SU-DHL-6 (cell line): ENCODE measurements around the gene ANKS1A.
"Not testable (repeated sequence)": the region's sequence is repeated elsewhere in the genome, so short reads cannot be mapped to it uniquely, and the experiment has no call there.

Source experiments
- H2AFZ ChIP-seq: fragments of 200-600 bp; sonication (generic); 2 replicates; pipeline ENCODE4 v1.6.1; 2014; ENCODE audit warnings: low read depth, mild to moderate bottlenecking, moderate library complexity, mixed read lengths, antibody characterized with exemption, low read length; ENCODE audit not compliant: severe bottlenecking
- H3F3A ChIP-seq: fragments of 200-600 bp; shearing (Covaris generic); 2 replicates; pipeline ENCODE4 v1.6.0; 2016; ENCODE audit warnings: antibody characterized with exemption, mild to moderate bottlenecking; ENCODE audit not compliant: insufficient read depth
- H3K27ac ChIP-seq: fragments of 200-600 bp; sonication (generic); 2 replicates; pipeline ENCODE4 v1.5.1; 2016; ENCODE audit warnings: low read depth, mild to moderate bottlenecking, low read length, moderate library complexity, mixed read lengths
- H3K27me3 ChIP-seq: fragments of 200-600 bp; sonication (generic), shearing (Covaris generic); 2 replicates; pipeline ENCODE4 v1.6.0; 2014; ENCODE audit warnings: mild to moderate bottlenecking, low read length
- H3K36me3 ChIP-seq: fragments of 200-600 bp; sonication (generic); 2 replicates; pipeline ENCODE4 v1.6.1; 2014; ENCODE audit warnings: mild to moderate bottlenecking, low read length, mixed read lengths
- H3K4me2 ChIP-seq: fragments of 300-600, 200-600 bp; shearing (Covaris generic), sonication (generic); 2 replicates; pipeline ENCODE4 v1.6.0; 2014; ENCODE audit warnings: low read length, low read depth, mild to moderate bottlenecking; ENCODE audit not compliant: poor library complexity, severe bottlenecking
- H3K4me3 ChIP-seq: fragments of 200-600 bp; sonication (generic); 2 replicates; pipeline ENCODE4 v1.5.1; 2014; ENCODE audit warnings: antibody characterized with exemption, low read length, mild to moderate bottlenecking, mixed read lengths; ENCODE audit not compliant: insufficient read depth, poor library complexity, severe bottlenecking
- H3K79me2 ChIP-seq: fragments of 200-600 bp; sonication (generic); 2 replicates; pipeline ENCODE4 v1.6.1; 2014; ENCODE audit warnings: mild to moderate bottlenecking, low read length, moderate library complexity; ENCODE audit not compliant: insufficient read depth
- H3K9ac ChIP-seq: fragments of 200-600 bp; sonication (generic); 2 replicates; pipeline ENCODE4 v1.7.0; 2014; ENCODE audit warnings: mild to moderate bottlenecking, low read length
- H3K9me2 ChIP-seq: fragments of 200-600 bp; sonication (generic); replicated peaks from 2 replicates; pipeline ENCODE4 v1.6.1; 2014; ENCODE audit warnings: low read length; ENCODE audit not compliant: insufficient read depth
- H3K9me3 ChIP-seq: fragments of 200-600 bp; sonication (generic); 2 replicates; pipeline ENCODE4 v1.6.1; 2014; ENCODE audit warnings: low read length, mixed read lengths; ENCODE audit not compliant: insufficient read depth
- H4K20me1 ChIP-seq: fragments of 200-600 bp; sonication (generic); 2 replicates; pipeline ENCODE4 v1.6.1; 2014; ENCODE audit warnings: low read depth, mild to moderate bottlenecking, antibody characterized with exemption, low read length, moderate library complexity, mixed read lengths
- CTCF ChIP-seq: fragments of 200-600 bp; sonication (generic); IDR thresholded peaks from one replicate; pipeline ENCODE4 v1.5.1; 2017; ENCODE audit warnings: antibody characterized with exemption, mild to moderate bottlenecking, low read length, moderate library complexity; ENCODE audit not compliant: insufficient read depth, poor library complexity, severe bottlenecking
- EZH2phosphoT487 ChIP-seq: fragments of 200-600 bp; sonication (generic), shearing (Covaris generic); conservative IDR thresholded peaks from 2 replicates; pipeline ENCODE4 v1.6.1; 2018; ENCODE audit warnings: mild to moderate bottlenecking, antibody characterized with exemption, low read length, moderate library complexity, mixed read lengths

Gene ANKS1A

DNA sequence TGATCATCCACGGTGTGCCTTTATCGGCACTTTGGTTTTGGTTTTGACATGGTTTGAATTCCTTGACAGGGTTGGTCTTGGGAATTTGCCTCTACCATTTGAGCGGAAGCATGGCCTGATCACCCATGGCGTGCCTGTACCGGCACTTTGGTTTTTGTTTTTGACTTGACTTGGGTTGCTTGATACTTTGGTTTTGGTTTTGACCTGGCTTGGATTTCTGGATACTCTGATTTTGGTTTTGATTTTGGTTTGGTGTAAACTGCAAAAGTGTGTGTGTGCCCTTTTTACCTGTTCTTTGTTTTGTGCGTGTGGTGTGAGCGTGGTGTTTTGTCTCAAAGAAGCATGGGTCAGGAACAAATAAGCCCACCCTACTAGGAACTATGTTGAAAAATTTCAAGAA, 110.1 kb downstream of the ANKS1A start:
- not testable (repeated sequence) for H4K20me1 ChIP-seq, H3K27me3 ChIP-seq, H3K9ac ChIP-seq, H3K36me3 ChIP-seq, H3K27ac ChIP-seq, H3K4me2 ChIP-seq, H3K9me3 ChIP-seq, H3F3A ChIP-seq, H3K9me2 ChIP-seq, H3K79me2 ChIP-seq, H2AFZ ChIP-seq, H3K4me3 ChIP-seq

- H3K4me2 ChIP-seq, H3K27me3 ChIP-seq, H3K9me3 ChIP-seq, H2AFZ ChIP-seq, H3K79me2 ChIP-seq, H3K9me2 ChIP-seq, H3K36me3 ChIP-seq, H3K27ac ChIP-seq, H3K4me3 ChIP-seq, H3K9ac ChIP-seq, H4K20me1 ChIP-seq, H3F3A ChIP-seq: not testable (repeated sequence)
Measured at GRCh38 chr6:34999962-35000361, 110.9 kb downstream of the ANKS1A start.

- not testable (repeated sequence) for H3K27ac ChIP-seq, H3F3A ChIP-seq, H3K9ac ChIP-seq, H3K36me3 ChIP-seq, H3K79me2 ChIP-seq, H4K20me1 ChIP-seq, H3K9me3 ChIP-seq, H3K4me2 ChIP-seq, H3K9me2 ChIP-seq, H3K27me3 ChIP-seq, H3K4me3 ChIP-seq, H2AFZ ChIP-seq
Measured at GRCh38 chr6:35001349-35001748, 112.3 kb downstream of the ANKS1A start.

- H3K27ac ChIP-seq, H3K9ac ChIP-seq, H3K36me3 ChIP-seq, H3K79me2 ChIP-seq, H3K4me2 ChIP-seq, H3K9me3 ChIP-seq, H3K4me3 ChIP-seq, H3K9me2 ChIP-seq, H3F3A ChIP-seq, H3K27me3 ChIP-seq, H4K20me1 ChIP-seq, H2AFZ ChIP-seq: not testable (repeated sequence)
Measured at GRCh38 chr6:35003886-35004530, 115.0 kb downstream of the ANKS1A start.

DNA sequence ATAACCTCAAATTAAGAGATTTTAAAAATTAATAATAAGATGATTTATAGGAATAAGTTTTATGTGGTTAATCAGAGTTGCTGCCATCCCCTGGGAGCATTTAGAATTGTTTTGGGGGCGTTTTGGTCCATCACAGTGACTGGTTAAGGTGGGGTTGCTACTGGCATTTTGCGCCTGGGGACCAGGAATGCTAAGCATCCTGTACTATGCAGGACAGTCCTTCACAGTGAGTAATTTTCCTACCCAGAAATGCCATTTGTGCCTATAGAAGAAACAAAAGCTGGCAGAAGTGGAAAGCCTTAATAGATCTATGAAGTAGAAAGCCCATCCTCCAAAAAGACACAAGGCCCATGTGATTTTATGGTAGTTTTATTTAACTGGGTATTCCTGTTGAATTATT, 118.0 kb downstream of the ANKS1A start:
- Histone ChIP-seq H3K4me2 (no peak overlapping the region), H3K4me3 (no peak overlapping the region), H2AFZ (no peak overlapping the region), H3K79me2 (no peaks in the 10 kb centered on the region), H3K27ac (no peak overlapping the region), H3F3A (no peaks in the 10 kb centered on the region), H3K9me2 (no peaks in the 10 kb centered on the region), H3K36me3 (no peaks in the 10 kb centered on the region), H3K27me3 (no peaks in the 10 kb centered on the region), H3K9me3 (no peaks in the 10 kb centered on the region), H4K20me1 (no peaks in the 10 kb centered on the region), H3K9ac (no peak overlapping the region)
- TF ChIP-seq CTCF (no peak), EZH2phosphoT487 (no peak)
